GM12878 (cell line): Measurements from ENCODE around the gene RALGPS2. TPM values are rescaled to one million over a fixed set of nuclear protein-coding genes. Genes with fewer than 3 reads are reported as not detected.

Experiments
- ATAC-seq: fragments of 200-7000 bp; cut with Tn5 transposase; 3 replicates; pipeline ENCODE4 v1.9.1; 2020; ENCODE audit warnings: mild to moderate bottlenecking, moderate library complexity
- BruUV-seq: library from RNA; stranded (reverse); fragments of 400-500 nt; replicated peaks from 2 replicates; lab custom pipeline; 2021; lab: Mats Ljungman, UMichigan
- CTCF ChIA-PET: fragments of 300-600 bp; sonication (Branson Sonifier 250); formaldehyde crosslinking; extraction: SDS; loops from one replicate; lab custom pipeline; 2021; ENCODE audit warnings: inconsistent platforms; lab: Yijun Ruan, JAX
- POLR2A ChIA-PET: fragments of 350-600 bp; formaldehyde crosslinking; extraction: SDS; loops from one replicate; lab custom pipeline; 2021; ENCODE audit warnings: inconsistent platforms; lab: Charles Lee
- RAD21 ChIA-PET: fragments of 300-600 bp; sonication (Branson Sonifier 250); formaldehyde crosslinking; loops from one replicate; lab custom pipeline; 2023; ENCODE audit warnings: antibody characterized with exemption; ENCODE audit not compliant: unreplicated experiment; lab: Charles Lee
- SMC1A ChIA-PET: fragments of 300-600 bp; sonication (Branson Sonifier 250); formaldehyde crosslinking; loops from one replicate; lab custom pipeline; 2023; ENCODE audit not compliant: unreplicated experiment, uncharacterized antibody; lab: Charles Lee
- DNase-seq: peaks from one replicate; pipeline ENCODE4 v3.0.0-alpha.2; 2011; ENCODE audit warnings: low read depth, low spot score
- FAIRE-seq: peaks from 3 replicates; lab custom pipeline; 2011; peaks lifted over from hg19 to GRCh38; lab: Jason Lieb, UNC
- H2AFZ ChIP-seq: 2 replicates; pipeline ENCODE4 v1.6.0; 2011; ENCODE audit warnings: low read depth, low read length, control low read depth; ENCODE audit not compliant: control insufficient read depth
- H3K27ac ChIP-seq: 2 replicates; pipeline ENCODE4 v1.5.1; 2011; ENCODE audit warnings: control low read depth; ENCODE audit not compliant: control insufficient read depth, insufficient read depth
- H3K27me3 ChIP-seq, 2 experiments: replicated peaks in 1 of 2; 2 replicates each; pipeline versions ENCODE4 v1.6.0 to v1.6.1; 2011; ENCODE audit warnings: low read length in 1 of 2; ENCODE audit not compliant: control insufficient read depth in 2 of 2, insufficient read depth in 2 of 2
- H3K36me3 ChIP-seq, 2 experiments: 2 replicates each; pipeline ENCODE4 v1.5.1; 2011; ENCODE audit warnings: low read length in 1 of 2; ENCODE audit not compliant: control insufficient read depth in 2 of 2, insufficient read depth in 2 of 2
- H3K4me1 ChIP-seq: 2 replicates; pipeline ENCODE4 v1.6.1; 2011; ENCODE audit warnings: mild to moderate bottlenecking, low read length, moderate library complexity, mixed read lengths; ENCODE audit not compliant: control insufficient read depth, insufficient read depth
- H3K4me2 ChIP-seq: 2 replicates; pipeline ENCODE4 v1.6.0; 2011; ENCODE audit warnings: control low read depth; ENCODE audit not compliant: control insufficient read depth, insufficient read depth
- H3K4me3 ChIP-seq: fragments of 200-600 bp; sonication (generic); 2 replicates; pipeline ENCODE4 v1.5.1; 2016
- H3K79me2 ChIP-seq: 2 replicates; pipeline ENCODE4 v1.6.0; 2011; ENCODE audit warnings: low read length; ENCODE audit not compliant: control insufficient read depth, insufficient read depth
- H3K9ac ChIP-seq: 2 replicates; pipeline ENCODE4 v1.8.0; 2011; ENCODE audit warnings: low read length, control low read depth, mixed read lengths; ENCODE audit not compliant: control insufficient read depth, insufficient read depth
- H3K9me3 ChIP-seq: replicated peaks from 3 replicates; pipeline ENCODE4 v1.5.1; 2011; ENCODE audit warnings: mild to moderate bottlenecking, low read length; ENCODE audit not compliant: control insufficient read depth, insufficient read depth
- H4K20me1 ChIP-seq: 2 replicates; pipeline ENCODE4 v1.6.0; 2011; ENCODE audit not compliant: control insufficient read depth, insufficient read depth
- BCLAF1 ChIP-seq: fragments of 450-650 bp; IDR thresholded peaks from 2 replicates; pipeline ENCODE4 v1.6.1; 2017; ENCODE audit warnings: antibody characterized with exemption, mild to moderate bottlenecking, moderate library complexity
- CREB1 ChIP-seq: IDR thresholded peaks from 2 replicates; pipeline ENCODE4 v1.6.1; 2012; ENCODE audit warnings: low read depth, mild to moderate bottlenecking, inconsistent platforms
- E2F8 ChIP-seq: fragments of 450-650 bp; IDR thresholded peaks from 2 replicates; pipeline ENCODE4 v1.6.1; 2018; ENCODE audit warnings: mild to moderate bottlenecking, low read depth, moderate library complexity; ENCODE audit not compliant: partially characterized antibody
- ETV6 ChIP-seq, 2 experiments: fragments of 450-650 bp in 1 of 2; IDR thresholded peaks in 1 of 2; conservative IDR thresholded peaks in 1 of 2; 2 replicates each; pipeline ENCODE4 v1.6.1; 2014; ENCODE audit warnings: antibody characterized with exemption in 1 of 2, borderline replicate concordance in 1 of 2, low read depth in 1 of 2, mild to moderate bottlenecking in 1 of 2, moderate library complexity in 1 of 2
- EZH2 ChIP-seq: IDR thresholded peaks from 2 replicates; pipeline ENCODE4 v1.6.1; 2012; ENCODE audit warnings: low read depth, mild to moderate bottlenecking, control low read depth, inconsistent platforms, low read length, borderline replicate concordance; ENCODE audit not compliant: control insufficient read depth
- FOS ChIP-seq: IDR thresholded peaks from 3 replicates; pipeline ENCODE4 v1.6.1; 2011; ENCODE audit warnings: borderline replicate concordance; ENCODE audit not compliant: insufficient read length; ENCODE audit errors: extremely low read depth
- IKZF1 ChIP-seq: fragments of 450-650 bp; conservative IDR thresholded peaks from 2 replicates; pipeline ENCODE4 v1.6.1; 2017; ENCODE audit warnings: antibody characterized with exemption, mild to moderate bottlenecking
- MEF2B ChIP-seq: fragments of 450-650 bp; IDR thresholded peaks from 2 replicates; pipeline ENCODE4 v1.6.1; 2018; ENCODE audit warnings: mild to moderate bottlenecking, moderate library complexity; ENCODE audit not compliant: partially characterized antibody, poor library complexity, severe bottlenecking
- RAD51 ChIP-seq: fragments of 450-650 bp; IDR thresholded peaks from 2 replicates; pipeline ENCODE4 v1.6.1; 2016; ENCODE audit warnings: moderate library complexity, mild to moderate bottlenecking, inconsistent platforms
- REST ChIP-seq: IDR thresholded peaks from 2 replicates; pipeline ENCODE4 v1.6.1; 2012; ENCODE audit warnings: mild to moderate bottlenecking, low read depth, low read length
- SREBF2 ChIP-seq: IDR thresholded peaks from 2 replicates; pipeline ENCODE4 v1.6.1; 2012; ENCODE audit warnings: mild to moderate bottlenecking, low read length
- ZNF207 ChIP-seq: fragments of 450-650 bp; IDR thresholded peaks from 2 replicates; pipeline ENCODE4 v1.6.1; 2014; ENCODE audit warnings: antibody characterized with exemption, mild to moderate bottlenecking, borderline replicate concordance
- ZNF622 ChIP-seq: fragments of 450-650 bp; IDR thresholded peaks from 2 replicates; pipeline ENCODE4 v1.6.1; 2017; ENCODE audit warnings: mild to moderate bottlenecking, inconsistent platforms
- WGBS: methylation state at CpG from one replicate; pipeline ENCODE4 v1.1.6; 2016; ENCODE audit warnings: low lambda C conversion rate; ENCODE audit not compliant: insufficient replicate concordance, insufficient coverage; ENCODE audit errors: missing lambda C conversion rate; 5-methylcytosine and 5-hydroxymethylcytosine counted together
- in situ Hi-C: fragments of 300-500 bp; cut with MboI; formaldehyde crosslinking; loops from 9 replicates; pipeline ENCODE4 v1.14.3; 2018; ENCODE audit warnings: mixed read lengths
- intact Hi-C: fragments of 100-400 bp; cut with micrococcal nuclease; formaldehyde crosslinking; loops from one replicate; pipeline ENCODE4 v1.14.2; 2022; ENCODE audit not compliant: unreplicated experiment
- polyA plus RNA-seq, 11 experiments: library from polyadenylated mRNA; depleted of rRNA in 4 of 11; unstranded in 6 of 11; stranded (reverse) in 5 of 11; fragments of >200 nt; fragmentation: Nextera tagmentation in 4 of 11; fragmentation: Illumina TruSeq in 1 of 11; extraction: Ambion mirVana in 4 of 11; extraction: Trizol in 1 of 11; gene quantifications; 1 replicate in 1 of 11; 2 replicates in 10 of 11; pipeline versions ENCODE4 v1.2.1 to v1.2.3, GENCODE V29; 2011 to 2016; ENCODE audit warnings: inconsistent platforms in 2 of 11, missing spikeins in 2 of 11, low read depth in 1 of 11
- total RNA-seq, 4 experiments: library from RNA; depleted of rRNA in 3 of 4; stranded (reverse); fragments of >200 nt in 3 of 4; fragmentation: Illumina TruSeq in 1 of 4; extraction: Trizol in 1 of 4; gene quantifications; 2 replicates each; pipeline versions ENCODE4 v1.2.1 to v1.2.3, GENCODE V29; 2013 to 2021
- TF ChIP-seq, protein P1 (sequence below): IDR thresholded peaks from 2 replicates; pipeline ENCODE4 v1.6.1; 2011; ENCODE audit warnings: low read depth, low read length, improper control_type of control experiment, borderline replicate concordance

Gene RALGPS2
- total and polyA plus RNA-seq, 10 of the 15 experiments (the other 5 are each of a cell fraction or from before 2014, with no cell fraction given): 0.08 to 3.7 (median 0.50) TPM

- DNase-seq (no peak), ATAC-seq (no peak), FAIRE-seq (no peak)
- intact Hi-C loops (no loop called here), in situ Hi-C loops (no loop called here)
- Histone ChIP-seq H3K27ac (no peak overlapping the region), H3K27me3 (no peaks in the 10 kb centered on the region), H3K9ac (no peak overlapping the region), H3K4me2 (no peak overlapping the region), H3K79me2 (no peaks in the 10 kb centered on the region), H2AFZ (no peak overlapping the region), H4K20me1 (no peaks in the 10 kb centered on the region), H3K9me3 (no peaks in the 10 kb centered on the region), H3K4me1 (peaks cover 11% of the 10 kb centered on the region), H3K36me3 (no peaks in the 10 kb centered on the region), H3K4me3 (no peak overlapping the region)
- WGBS: 55% methylated on average over 5 of the region's 5 CpGs
- ChIA-PET SMC1A (interaction anchor here (1.4 kb wide), 1 partner anchor 12 kb away, joined by 3 read pairs; no protein-coding TSS in a partner anchor), RAD21 (no interaction called here), CTCF (no interaction called here), POLR2A (no interaction called here)
- BruUV-seq: no TSS peak
- no peak for TF ChIP-seq ZNF207
- TF ChIP-seq, protein P1, sequence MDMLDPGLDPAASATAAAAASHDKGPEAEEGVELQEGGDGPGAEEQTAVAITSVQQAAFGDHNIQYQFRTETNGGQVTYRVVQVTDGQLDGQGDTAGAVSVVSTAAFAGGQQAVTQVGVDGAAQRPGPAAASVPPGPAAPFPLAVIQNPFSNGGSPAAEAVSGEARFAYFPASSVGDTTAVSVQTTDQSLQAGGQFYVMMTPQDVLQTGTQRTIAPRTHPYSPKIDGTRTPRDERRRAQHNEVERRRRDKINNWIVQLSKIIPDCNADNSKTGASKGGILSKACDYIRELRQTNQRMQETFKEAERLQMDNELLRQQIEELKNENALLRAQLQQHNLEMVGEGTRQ: no peak
- TF ChIP-seq SREBF2: no peak
- TF ChIP-seq REST: no peak
- no peak for TF ChIP-seq BCLAF1
- TF ChIP-seq MEF2B: no peak
- no peak for TF ChIP-seq EZH2
- TF ChIP-seq E2F8: no peak
- no peak for TF ChIP-seq IKZF1
- TF ChIP-seq ETV6 (conservative IDR thresholded peaks at IDR 0.05 in 1 of 2, IDR thresholded peaks at IDR 0.05 in 1 of 2; ENCODE audit: borderline replicate concordance in 1 of 2, low read depth in 1 of 2): no peak
- TF ChIP-seq ZNF622: no peak
- TF ChIP-seq RAD51: no peak
- TF ChIP-seq FOS: no peak
- no peak for TF ChIP-seq CREB1
Measured at GRCh38 chr1:178937695-178938094, 212.7 kb downstream of the RALGPS2 start.
